Cardiac muscle cell (in vitro differentiated cells and primary cell): ENCODE measurements around the gene SCYL3. TPM values are rescaled to one million over a fixed set of nuclear protein-coding genes. Genes with fewer than 3 reads are reported as not detected.
"Not testable (repeated sequence)": the region's sequence is repeated elsewhere in the genome, so short reads cannot be mapped to it uniquely, and the experiment has no call there.

Experiments used
- DNase-seq, 2 donors: peaks; one replicate each; pipeline versions ENCODE4 v3.0.0 to v3.0.0-alpha.2; 2010 to 2017; ENCODE audit warnings: low read depth in 1 of 2, low spot score in 1 of 2
- H3K27ac ChIP-seq: fragments of 200-600 bp; sonication (generic); 2 replicates; pipeline ENCODE4 v1.5.1; 2016
- H3K27me3 ChIP-seq: fragments of 200-600 bp; sonication (generic); 2 replicates; pipeline ENCODE4 v1.6.0; 2016; ENCODE audit warnings: control low read depth
- H3K36me3 ChIP-seq: fragments of 200-600 bp; sonication (generic); 2 replicates; pipeline ENCODE4 v1.5.1; 2016; ENCODE audit warnings: control low read depth
- H3K4me1 ChIP-seq: fragments of 200-600 bp; sonication (generic); 2 replicates; pipeline ENCODE4 v1.8.1; 2017; ENCODE audit warnings: low read depth, mild to moderate bottlenecking, mixed run types
- H3K4me3 ChIP-seq: fragments of 200-600 bp; sonication (generic); 2 replicates; pipeline ENCODE4 v1.5.1; 2016; ENCODE audit warnings: mild to moderate bottlenecking
- H3K9me3 ChIP-seq: fragments of 200-600 bp; sonication (generic); 2 replicates; pipeline ENCODE4 v1.5.1; 2017; ENCODE audit warnings: low read depth, mild to moderate bottlenecking, control low read depth
- polyA plus RNA-seq: library from polyadenylated mRNA; unstranded; fragments of >200 nt; fragmentation: Nextera tagmentation; extraction: Ambion mirVana; gene quantifications from 2 replicates; pipeline ENCODE4 v1.2.1, GENCODE V29; 2016
- total RNA-seq: library from RNA; depleted of rRNA; stranded (reverse); fragments of >200 nt; gene quantifications from 2 replicates; pipeline ENCODE4 v1.2.3, GENCODE V29; 2016
- TF ChIP-seq, protein P1 (sequence below): IDR thresholded peaks from 2 replicates; pipeline ENCODE4 v1.5.1; 2012; ENCODE audit warnings: low read depth, mild to moderate bottlenecking, low read length

SCYL3 gene
- total and polyA plus RNA-seq, 2 experiments from 2014 or later = 4.6 to 9.4 TPM

DNA sequence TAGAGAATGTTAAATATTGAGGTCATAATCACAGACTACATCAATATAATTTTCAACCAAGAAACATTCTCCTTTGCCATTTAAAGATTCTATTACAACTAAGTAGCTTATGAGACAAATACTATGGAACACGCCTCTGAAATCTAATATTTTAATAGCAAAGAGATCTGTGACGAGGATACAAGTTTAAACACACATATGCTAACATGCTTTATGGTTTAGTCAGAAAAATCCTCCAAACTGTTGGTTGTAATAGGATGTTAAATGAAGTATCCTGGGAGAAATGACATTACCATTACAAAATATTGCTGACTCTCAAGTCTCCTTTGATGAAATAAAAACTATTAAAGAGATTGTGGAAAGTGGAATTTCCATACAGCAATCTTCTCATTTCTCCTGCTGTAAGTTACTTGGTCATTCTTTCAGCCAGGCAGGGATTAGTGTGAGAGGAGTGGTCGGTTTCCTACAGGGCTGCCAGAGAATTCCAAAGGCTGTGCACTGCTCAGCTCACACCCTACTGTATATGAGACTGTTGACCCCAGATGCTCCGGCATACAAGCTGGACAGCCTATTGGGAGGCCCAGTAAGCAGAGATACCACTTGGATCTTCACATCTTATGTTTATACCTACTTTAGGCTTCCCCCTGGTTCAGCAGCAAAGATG lies 26.6 kb downstream of the SCYL3 start:
- Histone ChIP-seq H3K9me3 (no peaks in the 10 kb centered on the region), H3K36me3 (peaks cover 53% of the 10 kb centered on the region), H3K27me3 (no peaks in the 10 kb centered on the region), H3K4me3 (no peak overlapping the region), H3K27ac (no peak overlapping the region), H3K4me1 (peaks cover 7% of the 10 kb centered on the region)
- no peak for DNase-seq
- TF ChIP-seq, protein P1, sequence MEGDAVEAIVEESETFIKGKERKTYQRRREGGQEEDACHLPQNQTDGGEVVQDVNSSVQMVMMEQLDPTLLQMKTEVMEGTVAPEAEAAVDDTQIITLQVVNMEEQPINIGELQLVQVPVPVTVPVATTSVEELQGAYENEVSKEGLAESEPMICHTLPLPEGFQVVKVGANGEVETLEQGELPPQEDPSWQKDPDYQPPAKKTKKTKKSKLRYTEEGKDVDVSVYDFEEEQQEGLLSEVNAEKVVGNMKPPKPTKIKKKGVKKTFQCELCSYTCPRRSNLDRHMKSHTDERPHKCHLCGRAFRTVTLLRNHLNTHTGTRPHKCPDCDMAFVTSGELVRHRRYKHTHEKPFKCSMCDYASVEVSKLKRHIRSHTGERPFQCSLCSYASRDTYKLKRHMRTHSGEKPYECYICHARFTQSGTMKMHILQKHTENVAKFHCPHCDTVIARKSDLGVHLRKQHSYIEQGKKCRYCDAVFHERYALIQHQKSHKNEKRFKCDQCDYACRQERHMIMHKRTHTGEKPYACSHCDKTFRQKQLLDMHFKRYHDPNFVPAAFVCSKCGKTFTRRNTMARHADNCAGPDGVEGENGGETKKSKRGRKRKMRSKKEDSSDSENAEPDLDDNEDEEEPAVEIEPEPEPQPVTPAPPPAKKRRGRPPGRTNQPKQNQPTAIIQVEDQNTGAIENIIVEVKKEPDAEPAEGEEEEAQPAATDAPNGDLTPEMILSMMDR = no peak

GRCh38 chr1:169866577-169866976 lies 27.1 kb downstream of the SCYL3 start:
- TF ChIP-seq, protein P1 = no peak
- peaks cover 7% of the 10 kb centered on the region for H3K4me1 ChIP-seq
- DNase-seq = no peak
- no peaks in the 10 kb centered on the region for H3K27me3 ChIP-seq
- no peaks in the 10 kb centered on the region for H3K9me3 ChIP-seq
- H3K4me3 ChIP-seq = no peak overlapping the region
- H3K36me3 ChIP-seq = peaks cover 57% of the 10 kb centered on the region
- no peak overlapping the region for H3K27ac ChIP-seq

- H3K27me3 ChIP-seq, DNase-seq, H3K9me3 ChIP-seq, H3K4me3 ChIP-seq: not testable (repeated sequence)
- H3K36me3 ChIP-seq = peaks cover 49% of the 10 kb centered on the region
- peak overlapping the region; percentile 46 for H3K27ac ChIP-seq
- peaks cover 12% of the 10 kb centered on the region for H3K4me1 ChIP-seq
Observed at GRCh38 chr1:169864531-169864930, 29.2 kb downstream of the SCYL3 start.

- Histone ChIP-seq H3K4me3 (no peak overlapping the region), H3K27me3 (no peaks in the 10 kb centered on the region), H3K36me3 (peaks cover 43% of the 10 kb centered on the region), H3K4me1 (peaks cover 12% of the 10 kb centered on the region), H3K9me3 (no peaks in the 10 kb centered on the region), H3K27ac (peak overlapping the region; percentile 46)
- DNase-seq = no peak
- TF ChIP-seq, protein P1 = no peak
Observed at GRCh38 chr1:169860750-169861149, 32.9 kb downstream of the SCYL3 start.

DNA sequence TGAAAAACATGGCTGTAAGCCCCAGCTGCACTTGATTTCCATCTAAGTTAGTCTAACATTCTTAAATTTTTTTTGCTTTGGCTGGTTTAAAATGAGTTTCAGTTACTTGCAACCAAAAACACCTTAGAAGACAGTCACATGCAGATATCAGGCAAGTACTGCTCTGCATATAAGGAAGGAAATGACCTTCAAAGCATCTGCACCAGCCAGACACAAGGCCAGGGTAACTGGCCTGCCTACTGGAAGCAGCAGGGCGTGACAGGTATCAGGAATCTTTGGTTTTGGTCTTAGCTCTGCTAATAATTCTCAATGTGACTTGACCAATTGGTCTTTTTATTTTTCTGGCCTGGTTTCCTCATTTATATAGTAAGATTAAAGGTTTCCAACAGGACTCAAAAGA lies 33.5 kb downstream of the SCYL3 start:
- H3K36me3 ChIP-seq = peaks cover 46% of the 10 kb centered on the region
- DNase-seq = no peak
- TF ChIP-seq, protein P1 = no peak
- H3K9me3 ChIP-seq = no peaks in the 10 kb centered on the region
- H3K27me3 ChIP-seq = no peaks in the 10 kb centered on the region
- H3K4me1 ChIP-seq = peaks cover 12% of the 10 kb centered on the region
- no peak overlapping the region for H3K27ac ChIP-seq
- no peak overlapping the region for H3K4me3 ChIP-seq

GRCh38 chr1:169859001-169859400 lies 34.7 kb downstream of the SCYL3 start:
- TF ChIP-seq, protein P1 = no peak
- H3K27ac ChIP-seq = no peak overlapping the region
- no peaks in the 10 kb centered on the region for H3K9me3 ChIP-seq

More at GRCh38 chr1:169859001-169859400, 34.7 kb downstream of the SCYL3 start:
- H3K36me3 ChIP-seq = peaks cover 57% of the 10 kb centered on the region
- H3K4me3 ChIP-seq = no peak overlapping the region
- no peaks in the 10 kb centered on the region for H3K27me3 ChIP-seq
- peaks cover 7% of the 10 kb centered on the region for H3K4me1 ChIP-seq
- no peak for DNase-seq
